ENCODE data around the gene SUPT7L. TPM values are rescaled to one million over a fixed set of nuclear protein-coding genes. Genes with fewer than 3 reads are reported as not detected.

Gene SUPT7L
- total and polyA plus RNA-seq, 4 donors: 9.6 to 14.6 (median 11.5) TPM

DNA sequence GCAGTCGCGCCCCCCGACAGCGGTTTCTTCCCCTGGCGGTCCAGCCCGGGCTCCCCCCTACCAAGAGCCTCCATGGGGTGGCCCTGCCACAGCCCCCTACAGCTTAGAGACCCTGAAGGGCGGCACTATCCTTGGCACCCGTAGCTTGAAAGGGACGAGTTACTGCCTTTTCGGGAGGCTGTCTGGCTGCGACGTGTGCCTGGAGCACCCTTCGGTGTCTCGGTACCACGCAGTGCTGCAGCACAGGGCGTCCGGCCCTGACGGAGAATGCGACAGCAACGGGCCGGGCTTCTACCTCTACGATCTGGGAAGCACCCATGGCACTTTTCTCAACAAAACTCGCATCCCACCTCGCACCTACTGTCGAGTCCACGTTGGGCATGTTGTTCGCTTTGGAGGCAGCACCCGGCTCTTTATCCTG is 750 bp upstream of the SUPT7L start (continued):
- TF ChIP-seq, protein P1, sequence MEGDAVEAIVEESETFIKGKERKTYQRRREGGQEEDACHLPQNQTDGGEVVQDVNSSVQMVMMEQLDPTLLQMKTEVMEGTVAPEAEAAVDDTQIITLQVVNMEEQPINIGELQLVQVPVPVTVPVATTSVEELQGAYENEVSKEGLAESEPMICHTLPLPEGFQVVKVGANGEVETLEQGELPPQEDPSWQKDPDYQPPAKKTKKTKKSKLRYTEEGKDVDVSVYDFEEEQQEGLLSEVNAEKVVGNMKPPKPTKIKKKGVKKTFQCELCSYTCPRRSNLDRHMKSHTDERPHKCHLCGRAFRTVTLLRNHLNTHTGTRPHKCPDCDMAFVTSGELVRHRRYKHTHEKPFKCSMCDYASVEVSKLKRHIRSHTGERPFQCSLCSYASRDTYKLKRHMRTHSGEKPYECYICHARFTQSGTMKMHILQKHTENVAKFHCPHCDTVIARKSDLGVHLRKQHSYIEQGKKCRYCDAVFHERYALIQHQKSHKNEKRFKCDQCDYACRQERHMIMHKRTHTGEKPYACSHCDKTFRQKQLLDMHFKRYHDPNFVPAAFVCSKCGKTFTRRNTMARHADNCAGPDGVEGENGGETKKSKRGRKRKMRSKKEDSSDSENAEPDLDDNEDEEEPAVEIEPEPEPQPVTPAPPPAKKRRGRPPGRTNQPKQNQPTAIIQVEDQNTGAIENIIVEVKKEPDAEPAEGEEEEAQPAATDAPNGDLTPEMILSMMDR (IDR thresholded peaks at IDR 0.05; ENCODE audit: low read depth, low read length, missing input control): no peak
- TF ChIP-seq TAF1 (conservative IDR thresholded peaks at IDR 0.05): no peak

DNA sequence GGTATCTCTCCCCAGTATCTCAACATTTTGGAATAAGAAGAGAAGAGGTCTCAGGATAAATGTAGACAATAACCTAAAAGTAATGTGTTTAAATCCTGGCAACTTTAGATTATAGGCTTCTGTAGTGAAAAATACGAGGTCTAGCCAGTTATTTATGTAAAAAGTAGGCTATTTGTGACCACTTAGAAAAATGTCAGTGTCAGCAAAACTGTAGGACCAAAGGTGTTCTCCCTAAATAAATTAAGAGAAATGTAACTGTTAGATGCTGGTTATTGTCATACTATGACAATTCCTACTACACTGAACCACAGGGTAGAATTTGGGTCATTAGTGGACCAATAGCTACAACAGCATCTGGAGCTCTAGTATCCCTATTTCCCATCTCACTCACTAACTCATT is 2.0 kb downstream of the SUPT7L start:
- no peak for DNase-seq (ENCODE audit: low spot score)
- TF ChIP-seq, protein P1 (IDR thresholded peaks at IDR 0.05; ENCODE audit: low read depth, low read length, missing input control): no peak
- TF ChIP-seq SP1 (IDR thresholded peaks at IDR 0.05) (no peak), YY1 (IDR thresholded peaks at IDR 0.05) (no peak), GABPA (IDR thresholded peaks at IDR 0.05 in 1 of 2, conservative IDR thresholded peaks at IDR 0.05 in 1 of 2) (no peak), FOXA2 (IDR thresholded peaks at IDR 0.05) (no peak), JUND (IDR thresholded peaks at IDR 0.05) (no peak), HNF4A (conservative IDR thresholded peaks at IDR 0.05) (no peak), EGR1 (IDR thresholded peaks at IDR 0.05; ENCODE audit: low read depth in 2 of 2) (no peak), RAD21 (IDR thresholded peaks at IDR 0.05) (no peak), HNF4G (IDR thresholded peaks at IDR 0.05) (no peak), TAF1 (conservative IDR thresholded peaks at IDR 0.05) (no peak), RXRA (IDR thresholded peaks at IDR 0.05) (no peak), FOXA1 (IDR thresholded peaks at IDR 0.05) (no peak), NR2F2 (IDR thresholded peaks at IDR 0.05) (no peak)
- TF ChIP-seq, protein P2, sequence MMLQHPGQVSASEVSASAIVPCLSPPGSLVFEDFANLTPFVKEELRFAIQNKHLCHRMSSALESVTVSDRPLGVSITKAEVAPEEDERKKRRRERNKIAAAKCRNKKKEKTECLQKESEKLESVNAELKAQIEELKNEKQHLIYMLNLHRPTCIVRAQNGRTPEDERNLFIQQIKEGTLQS (IDR thresholded peaks at IDR 0.05): no peak
- TF ChIP-seq, protein P3, sequence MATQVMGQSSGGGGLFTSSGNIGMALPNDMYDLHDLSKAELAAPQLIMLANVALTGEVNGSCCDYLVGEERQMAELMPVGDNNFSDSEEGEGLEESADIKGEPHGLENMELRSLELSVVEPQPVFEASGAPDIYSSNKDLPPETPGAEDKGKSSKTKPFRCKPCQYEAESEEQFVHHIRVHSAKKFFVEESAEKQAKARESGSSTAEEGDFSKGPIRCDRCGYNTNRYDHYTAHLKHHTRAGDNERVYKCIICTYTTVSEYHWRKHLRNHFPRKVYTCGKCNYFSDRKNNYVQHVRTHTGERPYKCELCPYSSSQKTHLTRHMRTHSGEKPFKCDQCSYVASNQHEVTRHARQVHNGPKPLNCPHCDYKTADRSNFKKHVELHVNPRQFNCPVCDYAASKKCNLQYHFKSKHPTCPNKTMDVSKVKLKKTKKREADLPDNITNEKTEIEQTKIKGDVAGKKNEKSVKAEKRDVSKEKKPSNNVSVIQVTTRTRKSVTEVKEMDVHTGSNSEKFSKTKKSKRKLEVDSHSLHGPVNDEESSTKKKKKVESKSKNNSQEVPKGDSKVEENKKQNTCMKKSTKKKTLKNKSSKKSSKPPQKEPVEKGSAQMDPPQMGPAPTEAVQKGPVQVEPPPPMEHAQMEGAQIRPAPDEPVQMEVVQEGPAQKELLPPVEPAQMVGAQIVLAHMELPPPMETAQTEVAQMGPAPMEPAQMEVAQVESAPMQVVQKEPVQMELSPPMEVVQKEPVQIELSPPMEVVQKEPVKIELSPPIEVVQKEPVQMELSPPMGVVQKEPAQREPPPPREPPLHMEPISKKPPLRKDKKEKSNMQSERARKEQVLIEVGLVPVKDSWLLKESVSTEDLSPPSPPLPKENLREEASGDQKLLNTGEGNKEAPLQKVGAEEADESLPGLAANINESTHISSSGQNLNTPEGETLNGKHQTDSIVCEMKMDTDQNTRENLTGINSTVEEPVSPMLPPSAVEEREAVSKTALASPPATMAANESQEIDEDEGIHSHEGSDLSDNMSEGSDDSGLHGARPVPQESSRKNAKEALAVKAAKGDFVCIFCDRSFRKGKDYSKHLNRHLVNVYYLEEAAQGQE (IDR thresholded peaks at IDR 0.05): no peak
- TF ChIP-seq, protein P4, sequence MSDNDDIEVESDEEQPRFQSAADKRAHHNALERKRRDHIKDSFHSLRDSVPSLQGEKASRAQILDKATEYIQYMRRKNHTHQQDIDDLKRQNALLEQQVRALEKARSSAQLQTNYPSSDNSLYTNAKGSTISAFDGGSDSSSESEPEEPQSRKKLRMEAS (IDR thresholded peaks at IDR 0.05): no peak
- TF ChIP-seq, protein P5, sequence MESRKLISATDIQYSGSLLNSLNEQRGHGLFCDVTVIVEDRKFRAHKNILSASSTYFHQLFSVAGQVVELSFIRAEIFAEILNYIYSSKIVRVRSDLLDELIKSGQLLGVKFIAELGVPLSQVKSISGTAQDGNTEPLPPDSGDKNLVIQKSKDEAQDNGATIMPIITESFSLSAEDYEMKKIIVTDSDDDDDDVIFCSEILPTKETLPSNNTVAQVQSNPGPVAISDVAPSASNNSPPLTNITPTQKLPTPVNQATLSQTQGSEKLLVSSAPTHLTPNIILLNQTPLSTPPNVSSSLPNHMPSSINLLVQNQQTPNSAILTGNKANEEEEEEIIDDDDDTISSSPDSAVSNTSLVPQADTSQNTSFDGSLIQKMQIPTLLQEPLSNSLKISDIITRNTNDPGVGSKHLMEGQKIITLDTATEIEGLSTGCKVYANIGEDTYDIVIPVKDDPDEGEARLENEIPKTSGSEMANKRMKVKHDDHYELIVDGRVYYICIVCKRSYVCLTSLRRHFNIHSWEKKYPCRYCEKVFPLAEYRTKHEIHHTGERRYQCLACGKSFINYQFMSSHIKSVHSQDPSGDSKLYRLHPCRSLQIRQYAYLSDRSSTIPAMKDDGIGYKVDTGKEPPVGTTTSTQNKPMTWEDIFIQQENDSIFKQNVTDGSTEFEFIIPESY (IDR thresholded peaks at IDR 0.05): no peak
- peaks cover 14 to 31% (median 26%) of the 10 kb centered on the region in 4 donors for H3K36me3 ChIP-seq (ENCODE audit: control insufficient read depth in 4 of 4, insufficient read depth in 3 of 4, low read depth in 1 of 4, low read length in 3 of 4)
- no peaks in the 10 kb centered on the region for H3K27me3 ChIP-seq (ENCODE audit: control insufficient read depth in 4 of 4, insufficient read depth in 4 of 4, low read length in 3 of 4)
- 89% methylated on average over 1 of the region's 1 CpG for WGBS
- H3K9me3 ChIP-seq (ENCODE audit: control insufficient read depth in 4 of 4, low read length in 3 of 4): no peaks in the 10 kb centered on the region
- H3K4me1 ChIP-seq (ENCODE audit: control insufficient read depth in 4 of 4, insufficient read depth in 4 of 4, low read length in 3 of 4): peaks cover 9 to 31% (median 29%) of the 10 kb centered on the region in 4 donors
- no peak overlapping the region for H3K4me3 ChIP-seq (ENCODE audit: low read depth in 1 of 3, low read length in 3 of 3)
- H3K27ac ChIP-seq (ENCODE audit: low read depth in 1 of 2, low read length in 2 of 2): no peak overlapping the region
- no peak overlapping the region for H3K9ac ChIP-seq (ENCODE audit: low read depth in 1 of 2, low read length in 2 of 2)
